Loucy (cell line): Measurements from ENCODE around the gene OLFM1.

Experiments
- H2AFZ ChIP-seq: fragments of 200-600 bp; sonication (generic); 2 replicates; pipeline ENCODE4 v1.6.0; 2016; ENCODE audit warnings: antibody characterized with exemption, mild to moderate bottlenecking, low read length, moderate library complexity
- H3F3A ChIP-seq: fragments of 200-600 bp; 2 replicates; pipeline ENCODE4 v1.6.0; 2016; ENCODE audit warnings: antibody characterized with exemption, low read depth, mild to moderate bottlenecking
- H3K27me3 ChIP-seq: fragments of 200-600 bp; sonication (generic); 2 replicates; pipeline ENCODE4 v1.6.1; 2014; ENCODE audit warnings: low read length, mild to moderate bottlenecking; ENCODE audit not compliant: insufficient read depth, poor library complexity, severe bottlenecking
- H3K36me3 ChIP-seq: fragments of 200-600 bp; sonication (generic); 2 replicates; pipeline ENCODE4 v1.6.1; 2016; ENCODE audit warnings: low read length; ENCODE audit not compliant: insufficient read depth
- H3K4me1 ChIP-seq: fragments of 200-600 bp; sonication (generic); 2 replicates; pipeline ENCODE4 v1.5.1; 2014; ENCODE audit warnings: low read length, mild to moderate bottlenecking; ENCODE audit not compliant: insufficient read depth, poor library complexity, severe bottlenecking
- H3K4me2 ChIP-seq: fragments of 200-600 bp; sonication (generic); 2 replicates; pipeline ENCODE4 v1.6.0; 2014; ENCODE audit warnings: antibody characterized with exemption, low read length, low read depth, mild to moderate bottlenecking; ENCODE audit not compliant: poor library complexity, severe bottlenecking
- H3K4me3 ChIP-seq: fragments of 200-600 bp; sonication (generic); 2 replicates; pipeline ENCODE4 v1.5.1; 2014; ENCODE audit warnings: low read length, mild to moderate bottlenecking, mixed read lengths; ENCODE audit not compliant: poor library complexity, severe bottlenecking
- H3K79me2 ChIP-seq: fragments of 200-600 bp; sonication (generic); 2 replicates; pipeline ENCODE4 v1.6.1; 2014; ENCODE audit warnings: low read length; ENCODE audit not compliant: insufficient read depth
- H3K9ac ChIP-seq: fragments of 200-600 bp; sonication (generic); 2 replicates; pipeline ENCODE4 v1.6.0; 2014; ENCODE audit warnings: mild to moderate bottlenecking, low read depth, low read length, moderate library complexity; ENCODE audit not compliant: poor library complexity, severe bottlenecking
- H3K9me2 ChIP-seq: fragments of 200-600 bp; sonication (generic); replicated peaks from 2 replicates; pipeline ENCODE4 v1.6.1; 2016; ENCODE audit warnings: low read depth, low read length, mixed read lengths
- H3K9me3 ChIP-seq: fragments of 200-600 bp; sonication (generic); 2 replicates; pipeline ENCODE4 v1.6.1; 2014; ENCODE audit warnings: mild to moderate bottlenecking, antibody characterized with exemption, low read length, low read depth; ENCODE audit not compliant: insufficient read depth
- H4K20me1 ChIP-seq: fragments of 200-600 bp; sonication (generic); 2 replicates; pipeline ENCODE4 v1.6.0; 2014; ENCODE audit warnings: antibody characterized with exemption, low read length, mild to moderate bottlenecking; ENCODE audit not compliant: insufficient read depth, poor library complexity, severe bottlenecking
- CTCF ChIP-seq: fragments of 200-600 bp; sonication (generic); conservative IDR thresholded peaks from 2 replicates; pipeline ENCODE4 v1.5.1; 2014; ENCODE audit warnings: mild to moderate bottlenecking, antibody characterized with exemption, low read length
- EZH2phosphoT487 ChIP-seq: fragments of 200-600 bp; IDR thresholded peaks from 2 replicates; pipeline ENCODE4 v1.6.1; 2018; ENCODE audit warnings: antibody characterized with exemption, mild to moderate bottlenecking, moderate library complexity, borderline replicate concordance

Gene OLFM1

DNA sequence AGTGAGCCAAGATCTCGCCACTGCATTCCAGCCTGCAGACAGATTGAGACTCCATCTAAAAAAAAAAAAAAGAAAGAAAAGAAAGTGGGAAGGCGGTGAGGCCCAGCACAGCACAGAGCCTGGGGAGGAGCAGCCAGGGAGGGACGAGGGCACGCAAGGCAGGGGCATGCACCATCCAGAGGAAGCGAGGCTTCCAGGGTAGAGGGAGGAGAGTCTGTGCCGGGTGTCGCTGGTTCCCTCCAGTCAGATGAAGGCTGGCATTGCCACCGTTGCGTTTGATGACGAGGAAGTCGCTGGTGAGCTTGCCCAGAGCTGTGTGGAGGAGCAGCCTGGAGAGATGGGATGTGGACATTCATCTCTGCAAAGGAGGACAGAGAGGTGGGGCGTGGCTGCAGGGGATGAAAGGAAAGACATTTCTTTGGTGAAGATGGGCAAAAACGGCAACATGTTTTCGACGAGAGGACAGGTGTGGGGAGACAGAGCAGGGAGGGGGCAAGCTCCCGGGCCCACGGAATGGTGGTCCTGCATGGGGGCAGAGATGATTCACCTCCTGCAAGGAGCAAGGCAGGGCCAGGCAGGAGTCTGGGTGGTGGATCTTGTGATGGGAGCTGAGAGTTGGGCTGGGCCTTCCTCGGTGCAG is 18.6 kb upstream of the OLFM1 start:
- TF ChIP-seq CTCF (no peak), EZH2phosphoT487 (no peak)
- no peak overlapping the region for H3K9ac ChIP-seq
- no peaks in the 10 kb centered on the region for H3K27me3 ChIP-seq
- no peaks in the 10 kb centered on the region for H3K4me1 ChIP-seq
- no peaks in the 10 kb centered on the region for H4K20me1 ChIP-seq
- H3K9me2 ChIP-seq, result no peaks in the 10 kb centered on the region
- H3K4me3 ChIP-seq, result no peak overlapping the region
- no peaks in the 10 kb centered on the region for H3K36me3 ChIP-seq
- no peaks in the 10 kb centered on the region for H3K79me2 ChIP-seq
- no peaks in the 10 kb centered on the region; the same call in 1 of the 2 replicates for H3K9me3 ChIP-seq
- H3F3A ChIP-seq, result no peaks in the 10 kb centered on the region
- H2AFZ ChIP-seq, result no peak overlapping the region
- H3K4me2 ChIP-seq, result no peak overlapping the region

GRCh38 chr9:135069558-135070197 is 17.8 kb upstream of the OLFM1 start:
- TF ChIP-seq CTCF, result no peak
- no peak for TF ChIP-seq EZH2phosphoT487
- Histone ChIP-seq H3K4me2 (no peak overlapping the region), H3K9me2 (no peaks in the 10 kb centered on the region), H3K9ac (no peak overlapping the region), H2AFZ (no peak overlapping the region), H3K4me3 (no peak overlapping the region), H3K9me3 (no peaks in the 10 kb centered on the region; the same call in 1 of the 2 replicates), H3K4me1 (no peaks in the 10 kb centered on the region), H3K27me3 (no peaks in the 10 kb centered on the region), H4K20me1 (no peaks in the 10 kb centered on the region), H3K79me2 (no peaks in the 10 kb centered on the region), H3F3A (no peaks in the 10 kb centered on the region), H3K36me3 (no peaks in the 10 kb centered on the region)

DNA sequence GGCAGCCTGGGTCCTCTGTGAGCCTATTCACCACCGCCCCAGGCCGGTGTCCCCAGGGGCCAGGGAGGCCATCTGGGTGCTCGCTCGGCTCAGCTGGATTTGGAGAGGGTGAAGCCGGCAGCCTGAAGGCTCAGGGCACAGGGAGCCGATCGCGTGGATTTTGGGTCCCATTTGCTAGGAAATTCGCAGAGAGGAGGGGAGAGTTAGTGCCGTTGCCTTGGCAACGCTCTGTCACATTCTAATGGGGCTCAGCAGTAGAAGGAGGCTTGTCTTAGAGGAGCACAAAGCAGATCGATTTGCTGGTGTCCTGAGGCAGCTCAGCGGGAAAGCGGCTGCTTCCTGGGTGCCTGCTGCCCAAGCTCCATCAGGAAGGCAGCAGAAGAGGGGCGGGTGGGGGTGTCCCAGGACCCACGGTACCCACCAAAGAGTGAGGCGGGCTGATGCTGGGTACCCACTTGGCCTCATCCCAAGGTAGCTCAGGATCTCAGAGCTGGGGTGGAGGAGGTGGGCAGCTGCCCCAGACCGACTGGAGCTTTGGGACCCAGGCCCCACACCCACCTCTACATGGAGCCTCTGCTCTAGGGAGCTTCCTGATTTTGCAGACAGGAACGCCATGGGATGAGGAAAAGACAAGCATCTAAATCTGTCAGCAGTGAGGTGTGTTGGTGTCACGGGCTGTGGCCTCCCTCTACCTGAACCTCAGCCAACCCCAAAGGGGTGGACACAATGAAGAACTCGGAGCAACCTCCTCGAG is 17.1 kb upstream of the OLFM1 start:
- no peaks in the 10 kb centered on the region for H3K36me3 ChIP-seq
- H3K27me3 ChIP-seq, result no peaks in the 10 kb centered on the region
- no peaks in the 10 kb centered on the region for H3K79me2 ChIP-seq
- H3K9me3 ChIP-seq, result no peaks in the 10 kb centered on the region; the same call in 1 of the 2 replicates
- H3K4me2 ChIP-seq, result no peak overlapping the region
- no peaks in the 10 kb centered on the region for H3K4me1 ChIP-seq
- H2AFZ ChIP-seq, result no peak overlapping the region
- no peaks in the 10 kb centered on the region for H4K20me1 ChIP-seq
- H3K4me3 ChIP-seq, result no peak overlapping the region
- no peaks in the 10 kb centered on the region for H3F3A ChIP-seq
- no peaks in the 10 kb centered on the region for H3K9me2 ChIP-seq
- no peak overlapping the region for H3K9ac ChIP-seq
- TF ChIP-seq CTCF (no peak), EZH2phosphoT487 (no peak)
